Neuron (in vitro differentiated cells): ENCODE data around the gene DLEC1.

Source experiments
- H2AFZ ChIP-seq: one replicate; pipeline ENCODE4 v1.6.1; 2013; ENCODE audit warnings: low read depth, mild to moderate bottlenecking, inconsistent platforms, low read length, moderate library complexity
- H3K27me3 ChIP-seq: one replicate; pipeline ENCODE4 v1.6.1; 2013; ENCODE audit warnings: low read length; ENCODE audit not compliant: insufficient read depth
- H3K36me3 ChIP-seq: one replicate; pipeline ENCODE4 v1.6.1; 2013; ENCODE audit warnings: low read length; ENCODE audit not compliant: insufficient read depth
- H3K4me1 ChIP-seq: one replicate; pipeline ENCODE4 v1.6.1; 2013; ENCODE audit warnings: low read length; ENCODE audit not compliant: insufficient read depth
- H3K4me3 ChIP-seq: 2 replicates; pipeline ENCODE4 v1.5.1; 2013; ENCODE audit warnings: mild to moderate bottlenecking, low read length, moderate library complexity
- H3K9me3 ChIP-seq: one replicate; pipeline ENCODE4 v1.6.1; 2013; ENCODE audit warnings: low read length

DLEC1 gene

DNA sequence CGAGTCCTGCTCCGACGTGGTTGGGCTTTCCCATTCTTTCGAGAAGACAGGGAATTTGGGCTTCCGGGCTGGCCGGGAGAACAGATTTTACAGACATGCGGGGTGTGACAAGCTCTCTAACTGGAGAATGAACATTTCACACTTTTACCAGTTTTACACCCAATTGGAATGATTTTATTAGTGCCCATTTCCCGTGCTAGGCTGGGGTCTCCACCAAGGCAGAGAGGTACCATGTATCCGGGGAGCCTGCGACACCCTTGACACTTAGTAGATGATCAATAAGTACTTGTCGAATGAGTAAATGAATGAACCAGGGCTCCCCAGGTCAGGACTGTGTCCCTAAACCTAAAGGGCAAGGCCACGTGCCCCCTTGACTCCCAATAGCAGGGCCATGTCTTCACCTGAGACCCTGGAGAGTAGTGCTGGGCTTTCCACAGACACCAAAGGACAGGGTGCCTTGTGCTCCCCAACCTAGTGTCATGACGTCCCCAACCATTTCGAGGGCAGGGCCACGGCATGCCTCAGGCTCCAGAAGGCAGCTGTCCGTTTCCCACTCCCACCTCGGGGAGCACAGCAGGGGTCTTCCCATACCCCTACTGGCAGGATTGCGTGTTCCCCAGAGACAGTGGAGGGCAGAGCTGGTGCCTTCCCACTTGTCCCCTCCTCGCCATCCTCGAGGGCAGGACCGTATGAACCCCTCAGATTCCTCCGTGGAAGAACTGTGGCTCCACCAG is 98.8 kb downstream of the DLEC1 start:
- Histone ChIP-seq H3K27me3 (no peaks in the 10 kb centered on the region), H2AFZ (peak overlapping the region; percentile 38), H3K9me3 (no peaks in the 10 kb centered on the region), H3K36me3 (peaks cover 11% of the 10 kb centered on the region), H3K4me1 (peaks cover 12% of the 10 kb centered on the region), H3K4me3 (peak overlapping the region; percentile 74)

DNA sequence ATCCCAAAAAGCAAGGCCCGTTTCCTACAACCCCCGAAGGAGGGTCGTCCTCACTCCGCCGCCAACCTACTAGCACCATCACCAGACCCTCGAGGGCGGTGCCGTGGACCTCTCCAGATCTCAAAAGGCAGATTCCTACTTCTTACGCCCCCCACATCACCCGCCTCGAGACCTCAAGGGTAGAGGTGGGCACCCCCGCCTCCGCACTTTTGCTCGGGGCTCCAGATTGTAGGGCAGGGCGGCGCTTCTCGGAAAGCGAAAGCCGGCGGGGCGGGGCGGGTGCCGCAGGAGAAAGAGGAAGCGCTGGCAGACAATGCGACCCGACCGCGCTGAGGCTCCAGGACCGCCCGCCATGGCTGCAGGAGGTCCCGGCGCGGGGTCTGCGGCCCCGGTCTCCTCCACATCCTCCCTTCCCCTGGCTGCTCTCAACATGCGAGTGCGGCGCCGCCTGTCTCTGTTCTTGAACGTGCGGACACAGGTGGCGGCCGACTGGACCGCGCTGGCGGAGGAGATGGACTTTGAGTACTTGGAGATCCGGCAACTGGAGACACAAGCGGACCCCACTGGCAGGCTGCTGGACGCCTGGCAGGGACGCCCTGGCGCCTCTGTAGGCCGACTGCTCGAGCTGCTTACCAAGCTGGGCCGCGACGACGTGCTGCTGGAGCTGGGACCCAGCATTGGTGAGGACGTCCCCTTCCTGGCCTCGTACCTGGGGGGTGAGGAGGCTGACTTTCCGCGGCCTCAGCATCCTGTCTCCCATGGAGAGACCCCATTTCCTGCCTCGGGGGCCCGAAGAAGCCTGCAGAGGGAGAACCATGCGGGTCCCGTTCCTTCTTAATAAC is 99.6 kb downstream of the DLEC1 start, which contains the start of gene MYD88:
TSS of gene MYD88 (plus strand) at position 313 of the 842 bp plus-strand sequence. CDS start at position 353, 40 bp downstream.
- Histone ChIP-seq H2AFZ (peak within 1 kb of the TSS; percentile 38), H3K9me3 (no peaks in the 10 kb centered on the region), H3K4me3 (peak within 1 kb of the TSS; percentile 74), H3K27me3 (no peaks in the 10 kb centered on the region), H3K36me3 (peaks cover 6% of the 10 kb centered on the region), H3K4me1 (peaks cover 12% of the 10 kb centered on the region)

DNA sequence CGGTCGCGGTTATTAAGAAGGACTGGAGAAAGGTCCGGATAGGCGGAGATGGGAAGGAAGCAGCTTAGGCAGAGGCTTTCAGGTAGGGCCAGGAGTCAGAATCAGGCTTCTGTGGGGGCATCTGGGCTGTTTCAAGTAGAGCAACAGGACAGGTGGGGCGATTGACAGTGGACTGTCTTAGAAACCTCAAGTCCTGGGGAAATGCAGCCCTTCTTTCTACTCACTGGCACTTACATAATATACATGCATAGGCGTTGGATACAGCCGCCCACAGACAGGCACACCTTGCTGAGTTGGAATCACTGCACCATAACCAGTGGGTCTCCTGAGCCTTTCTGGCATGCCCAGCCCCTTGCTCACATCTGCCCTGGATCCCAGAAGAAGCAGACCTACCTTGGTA is 100.2 kb downstream of the DLEC1 start:
- Histone ChIP-seq H3K4me3 (peak overlapping the region; percentile 31), H3K4me1 (peaks cover 12% of the 10 kb centered on the region), H3K36me3 (peaks cover 6% of the 10 kb centered on the region), H3K9me3 (no peaks in the 10 kb centered on the region), H3K27me3 (no peaks in the 10 kb centered on the region), H2AFZ (no peak overlapping the region)

- Histone ChIP-seq H3K27me3 (no peaks in the 10 kb centered on the region), H2AFZ (no peak overlapping the region), H3K4me3 (no peak overlapping the region), H3K9me3 (no peaks in the 10 kb centered on the region), H3K36me3 (peaks cover 4% of the 10 kb centered on the region), H3K4me1 (peaks cover 12% of the 10 kb centered on the region)
Observed at GRCh38 chr3:38139652-38140051, 100.6 kb downstream of the DLEC1 start.

DNA sequence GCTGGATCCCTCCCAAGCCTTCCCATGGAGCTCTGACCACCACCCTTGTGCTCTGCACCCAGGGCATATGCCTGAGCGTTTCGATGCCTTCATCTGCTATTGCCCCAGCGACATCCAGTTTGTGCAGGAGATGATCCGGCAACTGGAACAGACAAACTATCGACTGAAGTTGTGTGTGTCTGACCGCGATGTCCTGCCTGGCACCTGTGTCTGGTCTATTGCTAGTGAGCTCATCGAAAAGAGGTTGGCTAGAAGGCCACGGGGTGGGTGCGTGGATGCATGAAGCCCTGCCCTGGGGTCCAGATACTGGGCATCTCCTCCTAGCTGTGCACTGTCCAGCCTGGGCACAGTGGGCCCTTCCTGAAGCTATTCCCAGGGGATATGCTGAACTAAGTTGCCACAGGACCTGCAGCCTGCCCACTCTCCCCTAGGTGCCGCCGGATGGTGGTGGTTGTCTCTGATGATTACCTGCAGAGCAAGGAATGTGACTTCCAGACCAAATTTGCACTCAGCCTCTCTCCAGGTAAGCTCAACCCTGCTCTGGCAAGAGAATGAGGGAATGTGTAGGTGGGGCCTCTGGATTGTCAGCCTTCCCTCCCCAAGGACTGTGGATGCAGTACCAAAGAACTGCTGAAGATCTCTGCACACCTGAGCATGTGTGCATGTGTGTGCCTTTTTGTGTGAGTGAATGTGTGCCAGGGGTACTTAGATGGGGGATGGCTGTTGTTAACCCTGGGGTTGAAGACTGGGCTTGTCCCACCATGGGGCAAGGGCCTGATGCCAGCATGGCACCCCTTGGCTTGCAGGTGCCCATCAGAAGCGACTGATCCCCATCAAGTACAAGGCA is 101.5 kb downstream of the DLEC1 start:
- Histone ChIP-seq H3K36me3 (no peaks in the 10 kb centered on the region), H3K9me3 (no peaks in the 10 kb centered on the region), H3K4me3 (no peak overlapping the region), H3K4me1 (peaks cover 12% of the 10 kb centered on the region), H3K27me3 (no peaks in the 10 kb centered on the region), H2AFZ (no peak overlapping the region)

- peaks cover 4% of the 10 kb centered on the region for H3K4me1 ChIP-seq
- no peak overlapping the region for H3K4me3 ChIP-seq
- peaks cover 4% of the 10 kb centered on the region for H3K9me3 ChIP-seq
- H3K36me3 ChIP-seq: no peaks in the 10 kb centered on the region
- H3K27me3 ChIP-seq: no peaks in the 10 kb centered on the region
- no peak overlapping the region for H2AFZ ChIP-seq
Observed at GRCh38 chr3:38141173-38141951, 102.4 kb downstream of the DLEC1 start.

DNA sequence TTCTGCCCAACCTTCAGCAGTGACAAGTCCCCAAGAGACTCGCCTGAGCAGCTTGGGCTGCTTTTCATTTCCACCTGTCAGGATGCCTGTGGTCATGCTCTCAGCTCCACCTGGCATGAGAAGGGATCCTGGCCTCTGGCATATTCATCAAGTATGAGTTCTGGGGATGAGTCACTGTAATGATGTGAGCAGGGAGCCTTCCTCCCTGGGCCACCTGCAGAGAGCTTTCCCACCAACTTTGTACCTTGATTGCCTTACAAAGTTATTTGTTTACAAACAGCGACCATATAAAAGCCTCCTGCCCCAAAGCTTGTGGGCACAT is 102.9 kb downstream of the DLEC1 start:
- Histone ChIP-seq H3K4me3 (no peak overlapping the region), H3K9me3 (peaks cover 5% of the 10 kb centered on the region), H3K4me1 (peaks cover 4% of the 10 kb centered on the region), H3K27me3 (no peaks in the 10 kb centered on the region), H3K36me3 (no peaks in the 10 kb centered on the region), H2AFZ (no peak overlapping the region)

DNA sequence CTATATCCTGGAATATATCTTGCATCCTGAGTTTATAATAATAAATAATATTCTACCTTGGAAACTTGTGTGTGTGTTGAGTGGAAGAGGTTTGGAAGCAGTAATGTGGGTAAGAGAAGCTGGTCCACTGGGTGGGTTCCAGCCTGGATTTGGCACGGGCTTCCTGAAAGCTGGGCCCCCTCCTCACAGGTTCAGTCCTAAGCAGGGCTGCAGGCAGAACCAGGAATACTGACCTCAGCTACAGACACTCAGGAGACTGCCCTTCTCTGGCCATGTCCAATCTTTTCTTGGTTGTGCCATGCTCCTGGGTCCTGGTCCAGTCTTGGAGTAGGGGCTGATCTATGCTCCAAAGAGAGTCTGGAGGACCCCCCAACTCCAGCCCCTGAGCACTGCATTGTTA is 104.0 kb downstream of the DLEC1 start:
- Histone ChIP-seq H3K4me3 (no peak overlapping the region), H3K27me3 (no peaks in the 10 kb centered on the region), H3K36me3 (no peaks in the 10 kb centered on the region), H3K9me3 (peaks cover 5% of the 10 kb centered on the region), H3K4me1 (no peaks in the 10 kb centered on the region), H2AFZ (no peak overlapping the region)

- Histone ChIP-seq H3K4me1 (no peaks in the 10 kb centered on the region), H2AFZ (no peak overlapping the region), H3K36me3 (no peaks in the 10 kb centered on the region), H3K27me3 (no peaks in the 10 kb centered on the region), H3K9me3 (peaks cover 5% of the 10 kb centered on the region), H3K4me3 (no peak overlapping the region)
Observed at GRCh38 chr3:38143511-38143910, 104.5 kb downstream of the DLEC1 start.

- Histone ChIP-seq H3K27me3 (no peaks in the 10 kb centered on the region), H3K9me3 (peaks cover 5% of the 10 kb centered on the region), H3K4me3 (no peak overlapping the region), H3K4me1 (no peaks in the 10 kb centered on the region), H3K36me3 (no peaks in the 10 kb centered on the region), H2AFZ (no peak overlapping the region)
Observed at GRCh38 chr3:38146504-38146903, 107.5 kb downstream of the DLEC1 start.

GRCh38 chr3:38147421-38147820 is 108.4 kb downstream of the DLEC1 start:
- Histone ChIP-seq H3K36me3 (no peaks in the 10 kb centered on the region), H2AFZ (no peak overlapping the region), H3K27me3 (no peaks in the 10 kb centered on the region), H3K4me3 (no peak overlapping the region), H3K9me3 (peaks cover 5% of the 10 kb centered on the region), H3K4me1 (no peaks in the 10 kb centered on the region)

- H3K27me3 ChIP-seq: no peaks in the 10 kb centered on the region
- H3K36me3 ChIP-seq: no peaks in the 10 kb centered on the region
- no peak overlapping the region for H2AFZ ChIP-seq
- H3K9me3 ChIP-seq: peaks cover 5% of the 10 kb centered on the region
- H3K4me3 ChIP-seq: no peak overlapping the region
- H3K4me1 ChIP-seq: no peaks in the 10 kb centered on the region
Observed at GRCh38 chr3:38148311-38148882, 109.4 kb downstream of the DLEC1 start.
